WTC11 (cell line): Measurements from ENCODE around the gene SLITRK4.

ENCODE experiments used
- CBFB ChIP-seq: sonication (generic); formaldehyde crosslinking; IDR thresholded peaks from 2 replicates; pipeline ENCODE4 v1.8.1; 2022; ENCODE audit warnings: mild to moderate bottlenecking, low read depth, missing genetic modification reagents
- HMGA2 ChIP-seq: fragments of 250-450 bp; sonication (Bioruptor Pico); IDR thresholded peaks from 2 replicates; pipeline ENCODE4 v1.4.0; 2021; ENCODE audit warnings: mild to moderate bottlenecking, moderate library complexity
- NFYB ChIP-seq: sonication (generic); formaldehyde crosslinking; conservative IDR thresholded peaks from 2 replicates; pipeline ENCODE4 v1.8.0; 2022; ENCODE audit warnings: low read depth, missing genetic modification reagents
- TF ChIP-seq, protein P1 (sequence below): sonication (generic); formaldehyde crosslinking; IDR thresholded peaks from 2 replicates; pipeline ENCODE4 v1.8.1; 2022; ENCODE audit warnings: missing genetic modification reagents, borderline replicate concordance
- TF ChIP-seq, protein P2 (sequence below): fragments of 200-600 bp; IDR thresholded peaks from 2 replicates; pipeline ENCODE4 v1.8.0; 2022; ENCODE audit warnings: antibody characterized with exemption

DNA sequence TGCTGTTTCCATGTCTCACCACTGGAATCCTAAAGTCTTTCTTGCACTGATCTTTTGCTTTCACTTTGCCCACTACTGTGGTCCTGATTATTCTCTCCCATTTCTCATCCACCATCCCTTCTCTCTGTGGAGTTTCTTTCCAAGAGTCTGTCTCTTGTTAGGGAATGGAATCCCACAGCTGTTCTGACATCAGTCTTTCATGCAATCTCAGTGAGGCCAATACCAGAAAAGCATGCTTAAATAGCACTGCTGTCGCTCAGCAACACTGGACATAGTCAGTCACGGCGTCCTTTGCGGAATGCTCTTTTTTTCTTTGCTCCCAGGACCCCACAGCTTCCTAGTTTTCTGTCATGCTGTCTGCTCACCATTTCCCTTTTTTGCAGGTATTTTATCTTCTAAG lies 20.1 kb downstream of the SLITRK4 start:
- no peak for TF ChIP-seq HMGA2
- TF ChIP-seq, protein P1, sequence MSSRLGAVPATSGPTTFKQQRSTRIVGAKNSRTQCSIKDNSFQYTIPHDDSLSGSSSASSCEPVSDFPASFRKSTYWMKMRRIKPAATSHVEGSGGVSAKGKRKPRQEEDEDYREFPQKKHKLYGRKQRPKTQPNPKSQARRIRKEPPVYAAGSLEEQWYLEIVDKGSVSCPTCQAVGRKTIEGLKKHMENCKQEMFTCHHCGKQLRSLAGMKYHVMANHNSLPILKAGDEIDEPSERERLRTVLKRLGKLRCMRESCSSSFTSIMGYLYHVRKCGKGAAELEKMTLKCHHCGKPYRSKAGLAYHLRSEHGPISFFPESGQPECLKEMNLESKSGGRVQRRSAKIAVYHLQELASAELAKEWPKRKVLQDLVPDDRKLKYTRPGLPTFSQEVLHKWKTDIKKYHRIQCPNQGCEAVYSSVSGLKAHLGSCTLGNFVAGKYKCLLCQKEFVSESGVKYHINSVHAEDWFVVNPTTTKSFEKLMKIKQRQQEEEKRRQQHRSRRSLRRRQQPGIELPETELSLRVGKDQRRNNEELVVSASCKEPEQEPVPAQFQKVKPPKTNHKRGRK, result no peak
- TF ChIP-seq, protein P2, sequence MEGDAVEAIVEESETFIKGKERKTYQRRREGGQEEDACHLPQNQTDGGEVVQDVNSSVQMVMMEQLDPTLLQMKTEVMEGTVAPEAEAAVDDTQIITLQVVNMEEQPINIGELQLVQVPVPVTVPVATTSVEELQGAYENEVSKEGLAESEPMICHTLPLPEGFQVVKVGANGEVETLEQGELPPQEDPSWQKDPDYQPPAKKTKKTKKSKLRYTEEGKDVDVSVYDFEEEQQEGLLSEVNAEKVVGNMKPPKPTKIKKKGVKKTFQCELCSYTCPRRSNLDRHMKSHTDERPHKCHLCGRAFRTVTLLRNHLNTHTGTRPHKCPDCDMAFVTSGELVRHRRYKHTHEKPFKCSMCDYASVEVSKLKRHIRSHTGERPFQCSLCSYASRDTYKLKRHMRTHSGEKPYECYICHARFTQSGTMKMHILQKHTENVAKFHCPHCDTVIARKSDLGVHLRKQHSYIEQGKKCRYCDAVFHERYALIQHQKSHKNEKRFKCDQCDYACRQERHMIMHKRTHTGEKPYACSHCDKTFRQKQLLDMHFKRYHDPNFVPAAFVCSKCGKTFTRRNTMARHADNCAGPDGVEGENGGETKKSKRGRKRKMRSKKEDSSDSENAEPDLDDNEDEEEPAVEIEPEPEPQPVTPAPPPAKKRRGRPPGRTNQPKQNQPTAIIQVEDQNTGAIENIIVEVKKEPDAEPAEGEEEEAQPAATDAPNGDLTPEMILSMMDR, result no peak
- no peak for TF ChIP-seq CBFB (CRISPR knock-in tag)
- no peak for TF ChIP-seq NFYB
